ENCODE measurements around the gene DGKI.
"Not testable (repeated sequence)": the region's sequence is repeated elsewhere in the genome, so short reads cannot be mapped to it uniquely, and the experiment has no call there.

The DGKI gene

DNA sequence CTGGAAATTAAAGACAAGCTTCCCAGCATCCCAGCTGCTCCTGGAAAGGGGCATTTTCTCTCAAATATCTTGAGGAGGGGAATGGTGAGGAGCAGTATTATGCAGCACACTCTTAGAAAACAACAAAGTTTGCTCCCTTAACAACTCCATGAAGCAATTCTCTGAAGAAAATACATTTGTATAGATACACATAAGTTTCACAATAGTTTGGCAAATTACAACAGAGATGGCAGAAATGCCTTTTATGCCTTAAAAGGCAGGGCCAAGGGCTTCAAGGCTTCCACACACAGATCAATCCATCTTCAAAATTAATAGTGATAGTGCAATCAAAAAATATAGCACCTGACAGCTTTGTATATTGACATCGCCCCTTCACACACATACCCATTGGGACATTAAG lies 12.2 kb downstream of the DGKI start:
- no peak for DNase-seq

- DNase-seq: not testable (repeated sequence)
Measured at GRCh38 chr7:137832990-137833389, 13.8 kb downstream of the DGKI start.

- no peak for DNase-seq
Measured at GRCh38 chr7:137832382-137832781, 14.4 kb downstream of the DGKI start.

DNA sequence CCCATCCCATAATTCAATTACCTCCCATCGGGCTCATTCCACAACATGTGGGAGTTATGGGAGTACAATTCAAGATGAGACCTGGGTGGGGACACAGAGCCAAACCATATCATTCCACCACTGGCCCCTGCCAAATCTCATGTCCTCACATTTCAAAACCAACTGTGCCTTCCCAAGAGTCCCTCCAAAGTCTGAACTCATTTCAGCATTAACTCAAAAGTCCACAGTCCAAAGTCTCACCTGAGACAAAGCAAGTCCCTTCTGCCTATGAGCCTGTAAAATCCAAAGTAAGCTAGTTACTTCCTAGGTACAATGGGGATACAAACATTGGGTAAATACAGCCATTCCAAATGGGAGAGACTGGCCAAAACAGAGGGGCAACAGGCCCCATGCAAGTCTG lies 15.2 kb downstream of the DGKI start:
- DNase-seq: not testable (repeated sequence)

GRCh38 chr7:137829337-137829992 lies 17.3 kb downstream of the DGKI start:
- no peak for DNase-seq

DNA sequence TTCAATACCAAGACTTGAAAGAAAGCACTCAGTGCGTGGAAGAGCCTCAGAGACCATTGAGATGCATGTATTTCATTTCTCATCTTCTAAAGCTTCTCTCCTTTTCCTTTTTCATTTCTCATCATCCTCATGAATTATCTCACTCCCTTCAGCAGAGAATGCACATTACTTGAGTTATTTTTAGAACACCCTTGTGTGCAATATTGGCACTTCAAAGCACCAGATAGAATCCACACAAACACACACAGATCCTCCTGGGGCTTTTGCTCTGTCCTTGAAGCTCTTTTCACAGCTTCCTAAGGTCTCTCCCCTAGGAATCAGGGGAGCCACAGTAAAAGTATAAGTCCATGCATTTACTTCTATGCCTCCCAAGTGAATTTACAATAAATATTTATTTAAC lies 18.3 kb downstream of the DGKI start:
- no peak for DNase-seq

GRCh38 chr7:137825489-137825888 lies 21.3 kb downstream of the DGKI start:
- no peak for DNase-seq

GRCh38 chr7:137820677-137821420 lies 25.9 kb downstream of the DGKI start:
- peak; percentile 88 for DNase-seq

GRCh38 chr7:137820156-137820555 lies 26.6 kb downstream of the DGKI start:
- no peak for DNase-seq

- no peak for DNase-seq
Measured at GRCh38 chr7:137818036-137818435, 28.7 kb downstream of the DGKI start.

- DNase-seq: no peak
Measured at GRCh38 chr7:137816696-137817320, 30.0 kb downstream of the DGKI start.

- no peak for DNase-seq
Measured at GRCh38 chr7:137813541-137813940, 33.2 kb downstream of the DGKI start.

- no peak for DNase-seq
Measured at GRCh38 chr7:137810248-137810647, 36.5 kb downstream of the DGKI start.

- peak; percentile 84 for DNase-seq
Measured at GRCh38 chr7:137804836-137805235, 41.9 kb downstream of the DGKI start.

DNA sequence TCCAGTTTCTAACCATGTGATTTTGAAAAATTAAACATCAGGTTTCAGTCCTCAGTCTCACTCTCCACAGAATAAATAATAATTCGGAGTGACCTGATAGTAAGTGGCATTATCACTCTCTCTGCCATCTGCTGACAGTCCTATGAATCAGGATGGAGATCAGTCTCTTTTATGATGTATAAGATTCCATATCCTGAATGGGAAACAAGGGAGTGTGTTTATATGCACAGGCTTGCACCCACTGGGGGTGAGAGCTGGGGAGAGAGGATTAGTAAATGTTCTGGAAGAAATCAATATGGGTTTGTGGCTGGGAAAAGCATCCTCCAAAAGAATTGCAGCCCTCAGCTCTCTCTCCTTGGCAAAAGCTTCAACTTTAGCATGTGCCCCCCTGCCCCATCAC lies 45.3 kb downstream of the DGKI start:
- DNase-seq: no peak

DNA sequence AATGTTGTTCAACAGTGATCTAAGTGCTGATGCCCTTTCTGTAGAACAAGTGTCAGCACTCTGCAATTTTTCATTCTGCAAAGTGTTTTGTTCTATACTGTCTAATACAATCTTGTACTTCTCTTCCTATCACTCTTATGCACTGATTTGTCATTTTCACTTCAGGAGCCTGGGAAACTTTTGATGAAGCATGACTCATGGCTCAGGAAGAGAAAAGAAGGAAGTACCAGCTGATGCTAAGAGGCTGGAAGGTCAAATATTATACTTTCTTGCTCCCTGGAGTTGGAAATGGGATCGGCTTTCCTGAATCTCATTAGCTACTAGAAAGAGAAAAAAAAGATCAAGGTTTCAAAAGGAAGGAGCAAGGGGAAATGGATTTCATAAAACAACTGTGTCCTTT lies 45.8 kb downstream of the DGKI start:
- no peak for DNase-seq

GRCh38 chr7:137798073-137798763 lies 48.6 kb downstream of the DGKI start:
- DNase-seq: no peak

- DNase-seq: no peak
Measured at GRCh38 chr7:137795211-137795610, 51.6 kb downstream of the DGKI start.

DNA sequence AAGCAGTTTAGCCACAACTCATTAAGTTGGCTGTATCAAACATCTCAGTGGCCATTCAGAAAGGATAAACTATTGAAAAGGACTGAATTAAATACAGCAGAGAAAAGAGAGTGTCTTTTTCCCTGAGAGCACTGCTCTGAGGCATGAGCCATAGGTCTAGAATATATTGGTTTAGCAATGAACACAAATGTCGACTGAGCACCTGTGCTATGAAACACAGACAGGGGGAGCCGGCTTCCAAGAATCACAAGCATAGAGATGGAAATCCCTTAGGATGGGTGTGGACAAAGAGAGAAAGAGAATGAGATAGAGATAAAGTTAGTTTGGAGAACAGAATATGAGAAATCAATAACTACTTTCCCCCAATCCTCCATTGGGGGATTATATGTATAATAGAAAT lies 54.8 kb downstream of the DGKI start:
- peak; percentile 10 for DNase-seq

GRCh38 chr7:137790828-137791227 lies 55.9 kb downstream of the DGKI start:
- DNase-seq: no peak

GRCh38 chr7:137789215-137789882 lies 57.4 kb downstream of the DGKI start:
- DNase-seq: no peak

GRCh38 chr7:137787301-137787976 lies 59.3 kb downstream of the DGKI start:
- no peak for DNase-seq

Measured in COR-L47 (cell line).